ENCODE data around the gene CREG2. TPM values are rescaled to one million over a fixed set of nuclear protein-coding genes. Genes with fewer than 3 reads are reported as not detected.

The CREG2 gene
- total and polyA plus RNA-seq, 2 donors: 0.51 to 0.63 TPM

DNA sequence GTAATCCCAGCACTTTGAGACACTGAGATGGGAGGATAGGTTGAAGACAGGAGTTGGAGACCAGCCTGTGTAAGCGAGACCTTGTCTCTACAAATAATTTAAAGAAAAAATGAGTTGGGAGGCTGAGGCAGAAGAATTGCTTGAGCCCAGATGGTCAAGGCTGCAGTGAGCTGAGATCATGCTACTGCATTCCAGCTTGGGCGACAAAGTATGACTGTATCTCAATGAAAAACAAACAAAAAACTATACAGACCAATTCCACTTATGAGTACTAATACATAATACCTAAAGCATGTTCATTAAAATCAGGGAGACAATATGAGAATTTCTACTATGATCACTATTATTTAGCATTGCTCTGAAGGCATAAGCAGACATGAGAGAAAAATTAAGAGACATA, 91.4 kb downstream of the CREG2 start:
- no peak for DNase-seq (ENCODE audit: extremely low spot score)
- no peaks in the 10 kb centered on the region for H3K36me3 ChIP-seq (ENCODE audit: insufficient read depth)
- H3K4me3 ChIP-seq (ENCODE audit: low read depth, low read length): no peak overlapping the region
- H3K4me1 ChIP-seq (ENCODE audit: insufficient read depth): no peaks in the 10 kb centered on the region
- no peak overlapping the region for H3K27ac ChIP-seq (ENCODE audit: low read depth)
- 89% methylated on average over 2 of the region's 2 CpGs for WGBS

Small RNA genes lying within 50 kb of the gene (small RNA-seq; reads per million reads assigned to genes)
- 0.27 reads per million for gene MIR5696

Other genes with a start within 250 kb of the CREG2 start
- gene TBC1D8, start 236.1 kb downstream of the CREG2 start, total RNA-seq: 19.0 TPM
- 14.0 TPM for gene TBC1D8, start 236.1 kb downstream of the CREG2 start, polyA plus RNA-seq
- gene CNOT11, start 134.6 kb downstream of the CREG2 start, total RNA-seq: 21.8 TPM
- gene CNOT11, start 134.6 kb downstream of the CREG2 start, polyA plus RNA-seq: 23.1 TPM
- 113 TPM for gene RNF149, start 78.8 kb downstream of the CREG2 start, total RNA-seq
- gene RNF149, start 78.8 kb downstream of the CREG2 start, polyA plus RNA-seq: 26.3 TPM
- gene RFX8, start 87.6 kb upstream of the CREG2 start, total RNA-seq: 0.69 TPM
- 0.30 TPM for gene RFX8, start 87.6 kb upstream of the CREG2 start, polyA plus RNA-seq

Measured in urinary bladder (tissue), 4 donors.